Loucy (cell line): Measurements from ENCODE around the gene BBS2.

ENCODE experiments used
- H2AFZ ChIP-seq: fragments of 200-600 bp; sonication (generic); 2 replicates; pipeline ENCODE4 v1.6.0; 2016; ENCODE audit warnings: antibody characterized with exemption, mild to moderate bottlenecking, low read length, moderate library complexity
- H3F3A ChIP-seq: fragments of 200-600 bp; 2 replicates; pipeline ENCODE4 v1.6.0; 2016; ENCODE audit warnings: antibody characterized with exemption, low read depth, mild to moderate bottlenecking
- H3K27me3 ChIP-seq: fragments of 200-600 bp; sonication (generic); 2 replicates; pipeline ENCODE4 v1.6.1; 2014; ENCODE audit warnings: low read length, mild to moderate bottlenecking; ENCODE audit not compliant: insufficient read depth, poor library complexity, severe bottlenecking
- H3K36me3 ChIP-seq: fragments of 200-600 bp; sonication (generic); 2 replicates; pipeline ENCODE4 v1.6.1; 2016; ENCODE audit warnings: low read length; ENCODE audit not compliant: insufficient read depth
- H3K4me1 ChIP-seq: fragments of 200-600 bp; sonication (generic); 2 replicates; pipeline ENCODE4 v1.5.1; 2014; ENCODE audit warnings: low read length, mild to moderate bottlenecking; ENCODE audit not compliant: insufficient read depth, poor library complexity, severe bottlenecking
- H3K4me2 ChIP-seq: fragments of 200-600 bp; sonication (generic); 2 replicates; pipeline ENCODE4 v1.6.0; 2014; ENCODE audit warnings: antibody characterized with exemption, low read length, low read depth, mild to moderate bottlenecking; ENCODE audit not compliant: poor library complexity, severe bottlenecking
- H3K4me3 ChIP-seq: fragments of 200-600 bp; sonication (generic); 2 replicates; pipeline ENCODE4 v1.5.1; 2014; ENCODE audit warnings: low read length, mild to moderate bottlenecking, mixed read lengths; ENCODE audit not compliant: poor library complexity, severe bottlenecking
- H3K79me2 ChIP-seq: fragments of 200-600 bp; sonication (generic); 2 replicates; pipeline ENCODE4 v1.6.1; 2014; ENCODE audit warnings: low read length; ENCODE audit not compliant: insufficient read depth
- H3K9ac ChIP-seq: fragments of 200-600 bp; sonication (generic); 2 replicates; pipeline ENCODE4 v1.6.0; 2014; ENCODE audit warnings: mild to moderate bottlenecking, low read depth, low read length, moderate library complexity; ENCODE audit not compliant: poor library complexity, severe bottlenecking
- H3K9me2 ChIP-seq: fragments of 200-600 bp; sonication (generic); replicated peaks from 2 replicates; pipeline ENCODE4 v1.6.1; 2016; ENCODE audit warnings: low read depth, low read length, mixed read lengths
- H3K9me3 ChIP-seq: fragments of 200-600 bp; sonication (generic); 2 replicates; pipeline ENCODE4 v1.6.1; 2014; ENCODE audit warnings: mild to moderate bottlenecking, antibody characterized with exemption, low read length, low read depth; ENCODE audit not compliant: insufficient read depth
- H4K20me1 ChIP-seq: fragments of 200-600 bp; sonication (generic); 2 replicates; pipeline ENCODE4 v1.6.0; 2014; ENCODE audit warnings: antibody characterized with exemption, low read length, mild to moderate bottlenecking; ENCODE audit not compliant: insufficient read depth, poor library complexity, severe bottlenecking
- EZH2phosphoT487 ChIP-seq: fragments of 200-600 bp; IDR thresholded peaks from 2 replicates; pipeline ENCODE4 v1.6.1; 2018; ENCODE audit warnings: antibody characterized with exemption, mild to moderate bottlenecking, moderate library complexity, borderline replicate concordance
- TF ChIP-seq, protein P1 (sequence below): fragments of 200-600 bp; sonication (generic); conservative IDR thresholded peaks from 2 replicates; pipeline ENCODE4 v1.5.1; 2014; ENCODE audit warnings: mild to moderate bottlenecking, antibody characterized with exemption, low read length

The BBS2 gene

DNA sequence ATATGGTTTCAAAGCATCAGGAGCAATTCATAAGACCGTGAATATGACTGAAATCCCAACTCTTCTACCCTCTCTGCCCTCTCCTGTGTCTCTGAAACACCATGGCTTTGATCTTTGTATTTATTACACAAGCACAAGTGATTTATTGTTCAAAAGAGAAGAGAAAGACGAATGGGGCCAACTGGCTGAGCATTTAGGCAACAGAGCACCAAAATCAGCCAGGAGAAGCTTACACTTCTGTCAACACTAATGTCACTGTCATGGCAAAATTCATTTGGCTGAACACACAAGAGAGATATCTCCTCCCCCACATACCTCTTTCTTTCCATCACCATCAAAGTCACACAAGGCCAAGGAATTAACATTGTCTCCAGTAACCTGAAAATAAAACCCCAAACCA, 9.3 kb downstream of the BBS2 start:
- no peak overlapping the region for H3K4me2 ChIP-seq
- no peak overlapping the region for H2AFZ ChIP-seq
- no peak overlapping the region for H3K4me3 ChIP-seq
- H4K20me1 ChIP-seq = no peaks in the 10 kb centered on the region
- H3K9me3 ChIP-seq = no peaks in the 10 kb centered on the region
- TF ChIP-seq, protein P1, sequence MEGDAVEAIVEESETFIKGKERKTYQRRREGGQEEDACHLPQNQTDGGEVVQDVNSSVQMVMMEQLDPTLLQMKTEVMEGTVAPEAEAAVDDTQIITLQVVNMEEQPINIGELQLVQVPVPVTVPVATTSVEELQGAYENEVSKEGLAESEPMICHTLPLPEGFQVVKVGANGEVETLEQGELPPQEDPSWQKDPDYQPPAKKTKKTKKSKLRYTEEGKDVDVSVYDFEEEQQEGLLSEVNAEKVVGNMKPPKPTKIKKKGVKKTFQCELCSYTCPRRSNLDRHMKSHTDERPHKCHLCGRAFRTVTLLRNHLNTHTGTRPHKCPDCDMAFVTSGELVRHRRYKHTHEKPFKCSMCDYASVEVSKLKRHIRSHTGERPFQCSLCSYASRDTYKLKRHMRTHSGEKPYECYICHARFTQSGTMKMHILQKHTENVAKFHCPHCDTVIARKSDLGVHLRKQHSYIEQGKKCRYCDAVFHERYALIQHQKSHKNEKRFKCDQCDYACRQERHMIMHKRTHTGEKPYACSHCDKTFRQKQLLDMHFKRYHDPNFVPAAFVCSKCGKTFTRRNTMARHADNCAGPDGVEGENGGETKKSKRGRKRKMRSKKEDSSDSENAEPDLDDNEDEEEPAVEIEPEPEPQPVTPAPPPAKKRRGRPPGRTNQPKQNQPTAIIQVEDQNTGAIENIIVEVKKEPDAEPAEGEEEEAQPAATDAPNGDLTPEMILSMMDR = no peak
- no peak for TF ChIP-seq EZH2phosphoT487
- no peaks in the 10 kb centered on the region for H3K9me2 ChIP-seq
- H3K79me2 ChIP-seq = no peaks in the 10 kb centered on the region; the same call in 1 of the 2 replicates
- H3K27me3 ChIP-seq = no peaks in the 10 kb centered on the region
- no peaks in the 10 kb centered on the region for H3F3A ChIP-seq
- H3K9ac ChIP-seq = no peak overlapping the region
- H3K36me3 ChIP-seq = peaks cover 18% of the 10 kb centered on the region; the same call in 1 of the 2 replicates
- peaks cover 6% of the 10 kb centered on the region for H3K4me1 ChIP-seq

DNA sequence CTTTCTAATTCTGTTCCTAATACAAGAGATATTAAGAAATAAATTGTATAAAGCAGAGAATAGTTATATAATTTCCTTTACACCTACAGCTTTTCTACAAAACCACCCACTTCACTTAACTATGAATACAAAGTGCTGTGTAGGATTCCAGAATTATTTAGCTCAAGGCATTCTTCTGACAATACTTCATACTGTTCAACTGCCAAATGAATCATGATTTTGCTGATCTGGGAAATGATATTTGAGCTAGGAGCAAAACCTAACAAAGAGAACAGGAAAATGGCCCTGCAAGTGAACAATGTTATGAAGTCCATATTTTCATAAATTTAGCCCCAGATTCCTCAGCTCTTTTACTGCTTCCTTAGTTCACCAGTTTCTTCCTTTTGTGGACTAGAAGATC, 12.9 kb downstream of the BBS2 start:
- Histone ChIP-seq H4K20me1 (no peaks in the 10 kb centered on the region), H3K9ac (no peak overlapping the region), H3F3A (no peaks in the 10 kb centered on the region), H3K36me3 (peaks cover 37% of the 10 kb centered on the region), H3K9me3 (no peaks in the 10 kb centered on the region), H2AFZ (no peak overlapping the region), H3K4me1 (no peaks in the 10 kb centered on the region), H3K27me3 (no peaks in the 10 kb centered on the region), H3K79me2 (no peaks in the 10 kb centered on the region), H3K9me2 (no peaks in the 10 kb centered on the region), H3K4me3 (no peak overlapping the region), H3K4me2 (no peak overlapping the region)
- TF ChIP-seq, protein P1 = no peak

DNA sequence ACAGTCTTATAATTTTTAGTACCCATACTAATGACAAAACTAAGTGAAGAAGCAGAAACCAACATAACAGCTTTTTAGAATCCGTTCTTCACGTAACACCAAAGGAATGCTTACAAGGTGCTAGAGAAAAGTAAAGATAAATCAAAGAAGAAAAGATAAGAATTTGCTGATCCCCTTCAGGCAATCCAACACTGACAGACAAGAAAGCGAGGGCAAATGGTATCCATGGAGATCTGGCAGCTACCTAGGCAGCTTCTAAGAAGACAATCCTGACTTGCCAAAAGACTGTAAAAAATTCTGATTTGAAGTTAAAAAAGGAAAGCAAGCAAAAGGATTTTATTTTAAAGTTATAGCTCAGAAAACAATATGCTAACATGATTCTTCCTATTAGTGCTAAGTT, 14.6 kb downstream of the BBS2 start:
- Histone ChIP-seq H3K4me2 (no peak overlapping the region), H3K36me3 (peaks cover 41% of the 10 kb centered on the region), H3K4me1 (no peaks in the 10 kb centered on the region), H3K9me2 (no peaks in the 10 kb centered on the region), H3F3A (no peaks in the 10 kb centered on the region), H3K9ac (no peak overlapping the region), H3K4me3 (no peak overlapping the region), H3K79me2 (no peaks in the 10 kb centered on the region), H4K20me1 (no peaks in the 10 kb centered on the region), H3K9me3 (no peaks in the 10 kb centered on the region), H2AFZ (no peak overlapping the region), H3K27me3 (no peaks in the 10 kb centered on the region)
- no peak for TF ChIP-seq EZH2phosphoT487
- TF ChIP-seq, protein P1 = no peak
